ENCODE data around the gene KCNE2. TPM values are rescaled to one million over a fixed set of nuclear protein-coding genes. Genes with fewer than 3 reads are reported as not detected.

Gene KCNE2
- total RNA-seq, 2 donors from 2014 or later, result not detected

DNA sequence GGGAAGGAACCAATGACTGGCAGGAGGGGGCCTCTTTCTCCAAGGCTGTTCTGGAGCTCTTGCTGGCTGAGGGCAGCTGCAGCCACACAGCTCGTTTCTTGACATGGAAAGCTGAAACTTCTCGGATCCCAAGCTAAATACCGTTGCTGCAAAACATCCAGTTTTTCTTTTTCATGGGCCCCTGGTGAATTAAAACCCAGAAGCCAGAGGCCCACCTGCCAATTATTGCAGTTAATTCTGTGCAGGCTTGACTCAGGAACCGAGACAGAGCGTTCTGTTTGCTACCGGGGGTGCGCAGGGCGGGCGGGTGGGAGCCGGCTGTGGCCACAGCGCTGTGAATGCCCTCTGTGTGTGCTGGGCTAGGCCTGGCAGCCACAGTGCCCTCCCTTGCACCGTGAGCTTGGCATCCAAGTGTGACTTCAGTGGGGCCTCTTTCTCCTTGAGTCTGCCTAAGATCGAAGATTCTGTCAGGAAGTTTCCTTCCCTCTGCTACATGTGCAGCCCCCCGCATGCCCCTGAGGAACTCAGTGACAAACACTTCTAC lies 19.9 kb upstream of the KCNE2 start:
- ATAC-seq (ENCODE audit: insufficient number of reproducible peaks, low FRiP score, low read depth), result no peak
- H3K4me1 ChIP-seq (ENCODE audit: control insufficient read depth in 1 of 2, low read depth in 2 of 2), result peaks cover 19 to 55% of the 10 kb centered on the region in 2 donors
- H3K27me3 ChIP-seq (replicated peaks; ENCODE audit: insufficient read depth), result no peaks in the 10 kb centered on the region
- H3K27ac ChIP-seq, result peak overlapping the region; percentile 68 to 70
- no peak overlapping the region for H3K4me3 ChIP-seq
- no peaks in the 10 kb centered on the region for H3K9me3 ChIP-seq
- H3K36me3 ChIP-seq, result no peaks in the 10 kb centered on the region
- no peak for DNase-seq (ENCODE audit: low spot score)
- TF ChIP-seq, protein P1, sequence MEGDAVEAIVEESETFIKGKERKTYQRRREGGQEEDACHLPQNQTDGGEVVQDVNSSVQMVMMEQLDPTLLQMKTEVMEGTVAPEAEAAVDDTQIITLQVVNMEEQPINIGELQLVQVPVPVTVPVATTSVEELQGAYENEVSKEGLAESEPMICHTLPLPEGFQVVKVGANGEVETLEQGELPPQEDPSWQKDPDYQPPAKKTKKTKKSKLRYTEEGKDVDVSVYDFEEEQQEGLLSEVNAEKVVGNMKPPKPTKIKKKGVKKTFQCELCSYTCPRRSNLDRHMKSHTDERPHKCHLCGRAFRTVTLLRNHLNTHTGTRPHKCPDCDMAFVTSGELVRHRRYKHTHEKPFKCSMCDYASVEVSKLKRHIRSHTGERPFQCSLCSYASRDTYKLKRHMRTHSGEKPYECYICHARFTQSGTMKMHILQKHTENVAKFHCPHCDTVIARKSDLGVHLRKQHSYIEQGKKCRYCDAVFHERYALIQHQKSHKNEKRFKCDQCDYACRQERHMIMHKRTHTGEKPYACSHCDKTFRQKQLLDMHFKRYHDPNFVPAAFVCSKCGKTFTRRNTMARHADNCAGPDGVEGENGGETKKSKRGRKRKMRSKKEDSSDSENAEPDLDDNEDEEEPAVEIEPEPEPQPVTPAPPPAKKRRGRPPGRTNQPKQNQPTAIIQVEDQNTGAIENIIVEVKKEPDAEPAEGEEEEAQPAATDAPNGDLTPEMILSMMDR (IDR thresholded peaks at IDR 0.05), result no peak

DNA sequence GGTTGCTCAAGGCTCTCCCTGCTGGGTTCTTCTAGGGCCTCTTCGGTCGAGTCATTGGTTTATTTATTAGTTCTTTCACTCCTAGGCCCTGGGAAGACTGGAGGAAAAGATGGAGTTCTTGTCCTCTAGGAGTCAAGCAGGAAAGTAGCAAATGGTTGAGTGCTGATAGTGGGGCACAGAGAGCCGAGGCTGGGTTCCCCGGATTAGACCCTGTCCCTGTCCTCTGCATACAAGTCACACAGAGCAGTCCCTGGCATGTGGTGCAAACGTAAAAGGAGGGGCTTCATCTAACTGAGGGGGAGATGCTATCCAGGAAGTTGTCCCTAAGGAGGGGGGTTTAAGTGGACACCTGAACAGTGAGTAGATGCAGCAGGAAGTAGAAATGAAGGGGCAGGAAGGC lies 19.2 kb upstream of the KCNE2 start:
- TF ChIP-seq, protein P1 (IDR thresholded peaks at IDR 0.05), result no peak
- H3K4me1 ChIP-seq (ENCODE audit: control insufficient read depth in 1 of 2, low read depth in 2 of 2), result peaks cover 19 to 48% of the 10 kb centered on the region in 2 donors
- H3K4me3 ChIP-seq, result no peak overlapping the region
- H3K27ac ChIP-seq, result peak overlapping the region; percentile 68 to 70
- no peak for DNase-seq (ENCODE audit: low spot score)
- no peaks in the 10 kb centered on the region for H3K36me3 ChIP-seq
- no peak for ATAC-seq (ENCODE audit: insufficient number of reproducible peaks, low FRiP score, low read depth)
- no peaks in the 10 kb centered on the region for H3K27me3 ChIP-seq (replicated peaks; ENCODE audit: insufficient read depth)
- no peaks in the 10 kb centered on the region for H3K9me3 ChIP-seq

DNA sequence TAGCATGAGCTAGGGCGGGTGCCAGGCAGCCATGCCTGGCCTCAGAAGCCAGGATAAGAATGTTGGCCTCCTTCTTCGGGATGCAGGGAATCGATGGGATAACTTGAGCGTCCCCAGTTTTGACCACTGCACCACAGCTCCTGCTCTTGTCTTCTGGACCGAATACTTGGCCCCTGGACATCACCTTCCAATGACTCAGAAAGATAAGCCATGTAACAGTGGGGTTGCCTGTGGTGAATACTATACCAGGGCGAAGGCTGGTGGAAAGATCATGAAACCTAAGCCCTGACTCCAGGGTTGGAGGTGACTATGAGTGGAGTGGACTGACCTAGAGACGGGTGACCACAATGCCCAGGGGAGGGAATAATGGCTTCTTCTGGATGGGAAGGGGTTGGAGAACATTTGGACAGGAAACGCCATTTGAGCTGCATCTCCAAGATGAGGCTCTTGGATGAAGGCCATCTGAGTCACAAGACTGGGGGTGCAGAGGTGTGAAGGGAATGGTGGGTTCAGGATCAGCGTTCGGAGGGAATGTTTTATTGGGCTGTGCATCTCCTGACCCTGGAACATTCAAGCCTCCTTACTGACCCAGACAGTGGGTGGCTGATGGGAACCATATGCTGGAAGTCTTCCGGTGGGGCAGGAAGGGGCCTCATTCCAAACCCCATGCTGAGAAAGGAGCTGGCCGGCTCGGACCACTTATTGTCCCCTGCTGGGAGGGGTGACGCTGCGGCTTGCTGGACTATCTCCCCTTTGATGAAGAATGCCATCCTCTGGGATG lies 18.5 kb upstream of the KCNE2 start:
- H3K27me3 ChIP-seq (replicated peaks; ENCODE audit: insufficient read depth), result no peaks in the 10 kb centered on the region
- no peak overlapping the region for H3K4me3 ChIP-seq
- H3K36me3 ChIP-seq, result no peaks in the 10 kb centered on the region
- TF ChIP-seq, protein P1 (IDR thresholded peaks at IDR 0.05), result no peak
- no peak for ATAC-seq (ENCODE audit: insufficient number of reproducible peaks, low FRiP score, low read depth)
- H3K27ac ChIP-seq, result peak overlapping the region; percentile 68 to 70
- peaks cover 19 to 41% of the 10 kb centered on the region in 2 donors for H3K4me1 ChIP-seq (ENCODE audit: control insufficient read depth in 1 of 2, low read depth in 2 of 2)
- no peak for DNase-seq (ENCODE audit: low spot score)
- H3K9me3 ChIP-seq, result no peaks in the 10 kb centered on the region

DNA sequence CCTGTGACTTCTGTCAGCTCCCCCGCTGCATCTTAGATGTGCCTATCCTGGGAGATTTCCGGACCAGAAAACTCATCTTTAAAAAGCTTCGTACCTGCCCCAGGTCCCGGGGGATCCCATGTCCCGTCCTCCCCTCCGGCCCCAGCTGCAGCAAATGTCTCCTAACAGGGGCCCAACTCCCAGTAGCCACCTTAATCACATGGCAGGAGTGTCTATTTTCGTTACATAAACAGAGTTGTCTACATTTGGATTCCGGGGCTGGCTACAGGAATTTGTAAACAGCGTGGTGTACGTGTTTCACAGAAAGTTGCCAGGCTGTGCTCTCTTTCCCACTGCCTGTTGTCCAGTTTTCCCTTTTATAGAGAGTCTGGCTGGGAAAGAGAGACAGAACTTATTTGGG lies 17.9 kb upstream of the KCNE2 start:
- DNase-seq (ENCODE audit: low spot score) (no peak), ATAC-seq (ENCODE audit: insufficient number of reproducible peaks, low FRiP score, low read depth) (peak; percentile 43)
- Histone ChIP-seq H3K27ac (peak overlapping the region; percentile 68 to 70), H3K27me3 (replicated peaks; ENCODE audit: insufficient read depth) (no peaks in the 10 kb centered on the region), H3K36me3 (no peaks in the 10 kb centered on the region), H3K9me3 (no peaks in the 10 kb centered on the region), H3K4me3 (no peak overlapping the region), H3K4me1 (ENCODE audit: control insufficient read depth in 1 of 2, low read depth in 2 of 2) (peaks cover 19 to 35% of the 10 kb centered on the region in 2 donors)
- TF ChIP-seq, protein P1 (IDR thresholded peaks at IDR 0.05), result no peak

DNA sequence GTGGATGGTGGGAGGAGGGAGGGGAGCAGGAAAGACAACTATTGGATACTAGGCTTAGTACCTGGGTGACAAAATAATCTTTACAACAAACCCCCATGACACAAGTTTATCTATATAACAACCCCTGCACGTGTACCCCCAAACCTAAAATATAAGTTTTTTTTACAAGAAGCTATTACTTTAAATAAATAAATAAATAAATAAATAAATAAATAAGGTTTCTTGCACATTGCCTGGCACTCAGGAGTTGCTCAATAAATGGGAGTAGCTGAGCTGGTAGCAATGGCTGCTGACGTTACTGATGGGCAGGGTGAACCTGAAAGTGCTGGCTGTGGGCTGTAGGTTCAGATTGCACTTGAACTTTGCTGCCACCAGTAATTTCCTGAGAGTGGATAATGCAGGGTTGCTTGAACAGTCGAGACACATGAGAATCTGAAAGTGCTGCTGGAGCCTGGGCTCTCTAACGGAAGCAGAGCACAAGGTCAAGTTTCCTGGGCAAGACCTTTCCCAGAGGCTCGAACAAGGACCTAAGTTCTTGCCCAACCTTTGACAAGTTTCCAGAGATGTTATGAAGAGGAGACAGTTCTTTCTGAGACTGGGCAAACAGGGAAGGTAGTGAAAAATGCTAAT lies 14.8 kb upstream of the KCNE2 start:
- H3K9me3 ChIP-seq, result no peaks in the 10 kb centered on the region
- H3K36me3 ChIP-seq, result no peaks in the 10 kb centered on the region
- H3K27me3 ChIP-seq (replicated peaks; ENCODE audit: insufficient read depth), result no peaks in the 10 kb centered on the region
- H3K4me3 ChIP-seq, result no peak overlapping the region
- ATAC-seq (ENCODE audit: insufficient number of reproducible peaks, low FRiP score, low read depth) (no peak), DNase-seq (ENCODE audit: low spot score) (no peak)
- no peak overlapping the region for H3K27ac ChIP-seq
- H3K4me1 ChIP-seq (ENCODE audit: control insufficient read depth in 1 of 2, low read depth in 2 of 2), result peaks cover 19 to 35% of the 10 kb centered on the region in 2 donors
- TF ChIP-seq, protein P1 (IDR thresholded peaks at IDR 0.05), result no peak
